GM18867 (cell line): ENCODE results near the gene FAU.
A peak's percentile ranks its signal among the peaks of the same experiment; 100 is the strongest.

Source experiments
- ATAC-seq: cut with Tn5 transposase; IDR thresholded peaks from one replicate; pipeline ENCODE4 v1.9.1; 2021; ENCODE audit warnings: mild to moderate bottlenecking, moderate library complexity; ENCODE audit not compliant: unreplicated experiment

Gene FAU

DNA sequence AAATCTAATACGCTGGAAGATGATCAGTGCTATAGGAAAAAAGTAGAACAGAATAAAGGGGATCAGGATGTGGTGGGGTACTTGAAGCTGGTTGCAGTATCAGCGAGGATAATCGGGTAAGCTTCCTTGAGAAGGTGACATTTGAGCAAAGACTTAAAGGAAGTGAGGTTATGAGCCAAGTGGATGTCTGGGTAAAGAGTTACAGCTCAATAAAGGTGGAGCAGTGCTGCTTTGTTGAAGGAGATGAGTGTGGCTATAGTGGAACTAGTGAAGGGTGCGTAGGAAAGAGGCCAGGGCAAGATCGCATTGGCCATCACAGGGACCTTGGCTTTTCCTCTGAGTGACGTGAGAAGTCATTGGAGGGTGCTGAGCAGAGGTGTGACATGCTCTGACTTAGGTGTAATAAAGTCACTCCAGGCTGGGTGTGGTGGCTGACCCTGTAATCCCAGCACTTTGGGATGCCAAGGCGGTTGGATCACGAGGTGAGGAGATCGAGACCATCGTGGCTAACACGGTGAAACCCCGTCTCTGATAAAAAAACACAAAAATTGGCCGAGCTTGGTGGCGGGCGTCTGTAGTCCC is 14.7 kb upstream of the FAU start:
- ATAC-seq, result no peak

DNA sequence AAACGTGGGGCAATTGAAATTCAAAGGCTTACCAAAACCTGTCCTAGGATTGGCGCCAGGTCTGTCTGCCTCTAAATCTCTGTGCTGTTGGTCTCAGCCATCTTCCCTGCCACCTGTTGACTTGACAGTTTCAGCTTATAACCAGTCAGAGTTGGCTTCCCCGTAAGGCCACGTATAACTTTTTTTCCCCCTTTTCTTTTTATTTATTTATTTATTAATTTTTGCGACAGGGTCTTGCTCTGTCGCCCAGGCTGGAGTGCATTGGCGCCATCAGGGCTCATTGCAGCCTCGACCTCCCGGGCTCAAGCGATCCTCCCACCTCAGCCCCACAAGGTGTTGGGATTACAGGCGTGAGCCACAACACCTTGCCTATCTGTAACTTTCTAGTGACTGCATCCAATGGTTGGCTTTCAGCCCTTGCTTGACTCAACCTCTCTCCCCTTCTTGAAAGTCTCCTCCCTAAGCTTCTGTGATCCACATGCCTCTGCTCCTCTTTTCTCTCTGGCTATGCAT is 13.8 kb upstream of the FAU start:
- ATAC-seq, result no peak

DNA sequence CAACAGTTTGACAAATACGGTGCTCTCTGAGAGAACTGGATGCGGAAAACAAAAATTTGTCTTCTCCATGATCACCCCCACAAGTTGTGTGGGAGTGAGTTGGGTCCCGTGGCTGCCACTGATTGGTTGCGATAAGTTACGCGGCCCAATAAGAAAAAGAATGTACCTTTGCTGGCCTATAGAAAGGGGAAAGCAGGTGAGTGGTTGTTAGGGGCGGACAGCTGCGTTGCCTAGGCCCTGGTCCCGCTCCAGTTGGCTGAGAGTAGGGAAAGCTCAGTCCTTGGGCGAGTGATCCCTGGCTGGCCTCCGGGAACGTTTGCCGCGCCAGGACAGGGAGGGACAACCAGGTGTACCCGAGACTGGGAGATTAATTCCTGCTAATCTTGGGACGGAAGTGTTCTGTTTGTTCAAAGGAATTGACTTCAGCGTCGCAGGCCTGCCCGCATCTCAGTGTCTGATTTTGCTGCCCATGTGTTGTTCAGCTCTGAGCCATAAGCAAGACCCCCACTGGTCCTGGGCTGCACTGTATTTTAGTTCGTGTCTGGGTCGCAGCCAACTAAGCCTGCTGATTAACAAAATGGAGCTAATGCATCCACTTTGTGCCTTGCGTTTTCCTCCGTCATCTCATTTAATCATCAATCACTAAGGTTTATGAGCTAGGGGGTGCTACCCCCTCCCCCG is 13.2 kb upstream of the FAU start:
- peak; percentile 74 for ATAC-seq

DNA sequence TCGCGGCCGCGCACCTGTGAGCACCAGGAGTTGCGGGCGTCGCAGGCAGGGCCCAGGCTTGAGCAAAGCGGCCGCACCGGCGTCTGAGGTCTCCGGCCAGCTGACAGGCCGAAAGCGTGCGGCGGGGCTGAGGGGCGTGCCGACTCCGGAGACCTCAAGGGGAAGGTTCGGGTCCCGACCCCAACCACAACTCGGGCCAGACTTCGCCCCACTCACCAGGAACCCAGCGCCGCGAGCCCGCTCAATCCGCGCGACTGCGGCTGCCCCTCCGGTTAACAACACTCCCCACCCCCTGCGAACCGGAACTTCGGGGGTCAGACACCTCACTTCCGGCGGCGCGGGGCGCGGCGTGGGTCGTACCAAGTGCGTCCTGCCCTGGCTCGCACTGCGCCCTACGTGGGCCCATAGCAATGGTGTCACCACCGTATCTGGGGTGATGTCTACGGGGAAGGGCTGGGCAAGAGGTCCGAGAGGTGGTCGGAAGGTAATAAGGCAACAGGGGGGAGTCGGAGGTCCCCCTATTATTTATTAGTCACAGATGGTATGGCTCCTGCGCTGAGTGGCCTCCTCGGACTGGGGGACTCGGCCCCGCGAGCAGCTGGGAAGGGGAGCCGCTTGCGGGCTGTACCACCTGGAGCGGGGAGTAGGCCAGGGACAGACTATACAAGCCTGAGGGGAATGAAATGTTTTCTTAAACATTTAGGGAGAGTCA is 12.5 kb upstream of the FAU start, which contains the start of gene SYVN1:
Gene SYVN1, minus strand, starts transcription at position 280 of the 712 bp plus-strand sequence. CDS start 918 bp downstream, outside the sequence.
- peak; percentile 60 for ATAC-seq

DNA sequence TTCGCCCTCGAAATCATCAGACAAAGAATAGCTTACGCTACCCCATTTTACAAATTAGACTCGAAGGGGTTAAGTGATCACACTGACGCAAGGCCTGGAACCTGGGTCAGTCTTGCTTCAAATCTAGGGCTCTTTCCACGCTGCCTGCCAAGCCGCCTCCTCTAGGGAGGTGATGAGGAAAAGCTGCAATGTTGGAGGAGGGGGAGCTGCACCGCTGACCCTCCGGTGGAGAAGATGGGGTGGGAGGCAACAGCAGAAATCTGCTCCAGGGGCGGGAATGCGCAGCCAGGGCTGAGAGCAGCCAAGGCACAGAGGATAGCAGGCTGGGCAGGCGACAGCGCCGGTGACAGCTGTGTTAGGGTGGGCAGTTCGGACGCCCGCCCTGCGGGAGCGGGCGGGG is 11.8 kb upstream of the FAU start:
- no peak for ATAC-seq

DNA sequence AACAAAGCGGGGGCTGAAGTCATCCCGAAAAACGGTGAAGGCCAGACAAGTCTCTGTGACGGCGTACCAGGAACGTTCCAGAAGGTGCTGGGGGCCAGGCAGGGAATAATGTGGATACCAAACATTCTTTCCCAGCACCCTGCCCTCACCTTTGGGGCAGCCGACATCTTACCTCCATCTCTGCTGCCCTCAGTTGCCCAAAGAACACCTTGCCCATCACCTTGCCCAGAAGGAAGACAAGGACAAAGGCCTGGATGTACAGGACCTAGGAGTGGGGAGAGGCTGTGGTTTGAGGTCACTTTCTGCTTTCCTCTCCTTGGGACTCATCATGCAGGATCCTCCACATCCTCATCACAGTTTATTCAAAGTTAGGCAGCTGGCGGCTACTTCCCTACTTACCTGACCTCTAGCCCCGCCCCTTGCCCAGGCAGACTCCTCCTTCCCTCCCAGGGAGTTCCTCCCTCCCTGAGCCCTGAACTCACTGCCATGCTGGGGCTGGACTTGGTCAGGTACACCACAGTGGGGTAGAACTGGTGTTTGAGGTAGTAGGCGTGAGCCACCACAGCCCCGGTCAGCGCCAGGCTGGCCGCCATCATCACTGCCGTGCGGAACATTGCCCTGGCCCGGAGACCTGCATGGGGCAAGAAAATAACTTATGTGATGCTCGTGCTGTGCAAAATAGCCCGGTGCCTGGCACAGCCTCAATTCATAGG is 11.2 kb upstream of the FAU start:
- ATAC-seq, result no peak

DNA sequence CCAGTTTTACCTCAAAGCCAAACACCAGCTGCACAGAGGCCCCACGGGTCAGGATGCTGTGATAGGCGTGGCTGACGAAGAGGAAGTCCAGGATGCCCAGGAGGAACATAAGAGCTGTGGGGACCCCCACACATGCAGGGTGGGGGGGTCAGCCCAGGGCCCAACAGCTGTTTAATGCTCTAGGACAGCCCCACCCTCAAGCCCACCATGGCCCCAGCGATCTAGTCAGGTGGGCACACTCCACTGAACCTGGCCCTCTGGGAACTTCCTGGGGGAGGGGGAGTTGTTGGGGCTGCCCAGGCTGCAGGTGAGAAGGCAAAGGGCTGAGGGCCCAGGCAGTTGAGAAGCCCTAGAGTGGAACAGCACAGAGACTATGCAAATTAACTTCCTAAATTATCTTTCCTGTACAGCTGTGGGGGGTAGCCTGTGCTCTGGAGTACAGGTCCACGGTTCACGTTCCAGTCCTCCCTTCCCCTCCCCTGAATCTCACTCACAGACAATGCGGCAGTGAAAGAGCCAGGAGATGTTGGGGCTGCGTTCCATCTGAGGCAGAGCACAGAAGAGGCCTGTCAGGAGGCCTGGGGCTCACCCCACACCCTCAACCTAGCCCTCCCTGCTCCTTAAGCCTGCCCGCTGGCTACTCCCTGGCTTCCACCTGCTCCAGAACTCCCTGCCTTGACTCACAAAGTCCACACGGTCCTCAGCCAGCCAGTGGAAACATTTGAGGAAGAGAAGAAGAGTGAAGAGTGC is 10.5 kb upstream of the FAU start:
- no peak for ATAC-seq

DNA sequence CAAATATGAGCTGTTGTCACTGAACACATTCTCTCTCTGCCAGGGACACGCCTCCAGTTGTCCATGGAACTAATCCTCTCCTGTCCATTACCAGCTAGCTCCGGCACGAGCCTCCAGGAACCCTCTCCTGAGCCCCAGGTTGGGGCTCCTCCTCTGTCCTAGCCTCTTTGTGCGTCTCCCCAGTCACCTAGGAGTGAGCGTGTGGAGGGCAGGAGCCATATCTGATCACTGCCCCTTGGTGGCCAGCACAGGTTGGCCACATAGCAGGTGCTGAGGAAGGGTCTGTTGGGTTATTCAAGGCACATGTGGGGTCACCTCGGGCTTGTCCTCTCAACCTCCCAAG is 9.9 kb upstream of the FAU start:
- ATAC-seq, result no peak

DNA sequence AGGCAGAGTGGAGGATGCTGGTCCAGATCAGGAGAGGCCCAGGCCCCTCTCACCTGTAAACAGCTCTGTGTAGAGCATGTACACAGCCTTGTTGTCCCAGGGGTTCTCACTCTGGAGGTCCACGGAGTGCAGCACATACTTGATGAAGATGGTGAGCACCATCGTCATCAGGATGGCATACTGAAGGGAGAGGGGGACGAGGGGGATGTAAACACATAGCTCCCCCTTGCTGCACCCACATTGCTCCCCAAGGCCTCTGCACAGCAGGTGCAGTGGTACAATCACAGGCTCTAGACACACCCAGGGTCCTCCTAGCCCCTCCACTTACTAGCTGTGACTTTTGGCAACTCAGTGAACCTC is 9.5 kb upstream of the FAU start:
- ATAC-seq, result no peak

DNA sequence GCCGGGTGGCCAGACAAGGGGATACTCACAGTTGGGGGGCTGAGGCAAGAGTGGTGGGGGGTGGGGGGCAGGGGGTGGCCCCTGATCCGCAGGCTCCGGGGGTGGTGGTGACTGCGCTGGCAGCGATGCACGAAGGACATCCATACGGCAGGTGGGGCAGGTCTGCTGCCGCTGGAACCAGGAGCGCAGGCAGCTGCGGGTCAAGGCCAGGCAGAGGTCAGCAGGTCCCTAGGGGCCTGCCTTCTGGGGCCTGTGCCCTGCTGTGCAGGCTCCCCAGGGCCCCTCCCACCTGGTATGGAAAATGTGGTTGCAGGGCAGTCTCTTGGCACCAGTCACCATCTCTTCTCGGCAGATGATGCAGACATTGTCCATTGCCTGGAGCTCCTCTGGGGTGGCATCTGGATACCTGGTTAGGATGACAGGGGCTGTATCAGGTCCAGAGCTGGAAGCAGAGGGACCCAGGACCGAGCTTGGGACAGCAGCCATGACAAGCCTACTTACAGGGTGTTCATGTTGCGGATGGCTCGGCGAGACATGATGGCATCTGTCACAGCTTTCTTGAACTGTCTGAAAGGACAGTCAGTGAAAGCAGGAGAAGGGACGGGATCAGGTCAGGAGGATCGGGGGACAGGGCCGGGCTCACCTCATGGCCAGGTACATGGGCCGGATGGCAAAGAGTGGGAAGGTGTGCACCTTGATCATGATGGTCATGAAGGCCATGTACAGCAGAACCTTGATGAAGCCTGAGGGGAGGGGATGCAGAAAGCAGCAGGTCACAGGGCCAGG is 8.9 kb upstream of the FAU start:
- no peak for ATAC-seq

DNA sequence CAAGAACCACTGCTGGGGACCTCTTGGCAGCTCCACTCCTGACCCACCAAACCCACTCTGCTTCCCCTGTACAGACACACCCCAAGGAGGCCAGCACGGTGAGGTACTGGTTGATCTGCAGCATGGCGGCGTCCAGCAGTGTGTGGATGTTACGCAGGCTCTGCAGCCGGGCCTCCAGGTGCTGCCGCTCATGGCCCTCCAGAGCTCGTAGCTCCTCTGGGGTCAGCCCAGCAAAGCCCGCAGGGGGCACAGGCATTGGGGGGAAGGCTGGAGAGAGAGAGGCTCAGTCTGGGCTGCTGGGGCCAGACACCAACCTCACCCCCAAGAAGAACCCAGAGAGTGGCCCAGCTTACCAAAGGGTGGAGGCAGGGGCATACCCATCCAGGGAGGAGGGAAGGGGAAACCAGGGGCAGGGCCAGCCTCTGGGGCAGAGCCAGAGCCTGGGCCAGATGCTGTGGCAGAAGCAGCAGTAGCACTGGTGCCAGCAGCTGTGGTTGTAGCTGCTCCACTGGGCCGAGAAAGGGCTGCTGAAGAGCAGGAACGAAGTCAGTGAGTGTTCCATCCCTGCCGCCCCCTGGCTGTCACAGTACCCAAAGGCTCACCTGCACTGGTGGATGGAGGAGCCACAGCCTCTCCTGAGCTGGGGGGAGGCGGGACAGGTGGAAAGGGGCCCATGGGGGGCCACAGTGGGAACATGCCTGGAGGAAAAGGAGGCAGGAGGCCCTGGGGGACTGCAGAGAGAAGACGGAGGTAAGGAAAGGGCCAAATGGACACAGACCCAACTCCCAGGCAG is 7.9 kb upstream of the FAU start:
- ATAC-seq, result no peak

DNA sequence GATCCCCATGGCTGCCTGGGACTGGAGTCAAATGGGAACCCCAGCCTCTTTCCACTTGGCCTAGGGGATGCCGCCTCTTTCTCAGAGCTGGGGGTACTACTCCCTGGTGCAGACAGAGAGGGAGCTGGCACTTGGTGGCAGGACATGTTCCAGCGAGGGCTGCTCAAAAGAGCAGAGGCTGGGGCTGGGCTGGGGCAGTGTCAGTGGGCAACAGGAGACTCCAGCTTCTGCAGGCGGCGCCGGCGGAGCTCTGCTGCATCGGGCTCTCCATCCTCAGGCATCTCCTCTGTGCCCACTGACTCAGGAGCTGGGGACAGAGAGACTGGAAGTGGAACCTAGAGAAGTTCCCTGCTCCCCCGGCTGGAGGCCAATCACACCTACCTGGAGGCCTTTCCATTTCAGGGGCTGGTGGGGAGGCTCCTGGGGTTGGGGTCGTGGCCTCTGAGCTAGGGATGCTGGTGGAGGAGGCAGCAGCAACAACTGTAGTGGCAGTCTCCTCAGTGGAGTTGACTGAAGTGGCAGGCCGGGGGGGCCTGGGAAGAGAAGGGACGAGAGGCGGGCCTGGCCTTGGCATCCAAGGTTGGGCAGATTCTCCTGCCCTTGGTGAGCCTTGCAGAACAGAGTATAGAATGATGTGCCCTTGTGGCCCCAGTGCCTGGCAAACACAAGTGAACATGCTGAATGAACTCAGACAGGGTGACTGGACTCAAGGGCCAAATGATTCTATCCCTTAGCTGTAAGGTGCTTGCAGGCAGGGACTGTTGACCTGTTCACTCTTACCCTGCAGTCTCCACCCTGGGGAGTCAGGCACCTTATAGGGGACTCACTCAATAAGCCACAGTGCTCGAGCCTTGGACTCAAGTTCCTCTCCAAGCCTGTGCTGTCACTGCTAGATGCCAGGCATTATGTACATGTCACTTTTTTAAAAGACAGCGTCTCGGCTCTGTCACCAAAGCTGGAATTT is 6.5 kb upstream of the FAU start:
- ATAC-seq, result no peak

DNA sequence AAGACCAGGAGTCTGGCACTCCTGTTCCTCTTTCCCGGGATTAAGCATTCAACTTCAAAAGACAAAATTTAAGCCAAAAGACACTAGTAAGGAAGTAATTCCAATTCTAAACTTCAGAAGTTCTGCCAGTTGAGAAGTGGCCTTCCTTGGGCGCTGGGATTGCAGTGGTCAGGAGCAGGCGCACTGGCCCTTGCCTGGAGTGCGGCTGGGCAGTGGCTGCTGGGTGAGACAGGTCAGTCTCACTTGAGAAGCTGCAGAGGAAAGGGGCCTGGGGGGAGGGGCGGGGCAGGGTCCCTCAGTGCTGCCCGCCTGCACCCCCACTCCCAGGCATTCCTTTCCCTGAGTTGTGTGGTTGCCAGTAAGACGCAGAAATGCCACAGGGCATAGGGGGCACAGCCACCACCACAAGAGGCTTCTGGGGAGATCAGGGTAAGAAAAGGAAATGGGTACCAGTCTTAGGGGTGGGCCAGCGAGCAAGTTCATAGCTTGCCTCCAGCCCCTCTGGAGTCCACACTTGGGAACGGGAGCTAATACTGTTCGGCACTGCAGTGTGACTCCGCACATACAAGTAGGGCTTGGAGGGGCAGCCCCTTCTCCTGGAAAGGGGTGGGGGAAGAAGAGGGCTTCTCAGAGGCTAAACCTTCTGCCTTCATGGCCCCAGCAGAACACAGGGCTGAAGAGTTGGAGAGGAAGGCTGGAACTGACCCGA is 5.7 kb upstream of the FAU start:
- ATAC-seq, result no peak

DNA sequence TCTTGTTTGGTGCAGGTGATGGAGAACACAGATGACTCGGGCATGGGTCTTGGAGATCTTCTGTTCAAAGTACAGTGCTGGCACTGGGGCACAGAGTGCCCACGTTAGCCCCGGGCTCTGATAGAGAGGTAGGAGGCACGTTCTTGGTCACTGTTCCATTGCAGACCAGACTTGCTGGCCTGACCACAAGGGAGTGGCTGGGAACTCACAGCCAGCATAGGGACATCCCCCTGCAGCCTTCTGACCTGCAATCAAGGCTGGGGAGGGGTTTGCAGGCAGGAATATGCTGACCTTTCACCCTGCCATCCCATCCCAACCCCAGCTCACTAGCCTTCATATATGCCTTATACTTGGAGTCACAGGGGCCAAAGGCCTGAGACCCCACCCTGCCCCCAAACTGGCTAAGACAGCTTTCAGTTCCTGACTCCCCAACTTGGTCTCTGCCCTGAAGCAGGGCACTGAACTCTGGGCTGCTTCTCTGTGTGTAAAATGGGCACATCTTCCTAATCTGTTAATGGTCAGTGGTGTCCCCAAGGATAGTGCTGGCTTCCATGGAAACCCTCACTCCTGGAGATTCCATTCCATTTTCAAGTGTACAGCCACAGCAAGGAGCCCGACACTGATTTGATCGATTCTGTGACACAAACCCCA is 4.8 kb upstream of the FAU start:
- ATAC-seq, result no peak

DNA sequence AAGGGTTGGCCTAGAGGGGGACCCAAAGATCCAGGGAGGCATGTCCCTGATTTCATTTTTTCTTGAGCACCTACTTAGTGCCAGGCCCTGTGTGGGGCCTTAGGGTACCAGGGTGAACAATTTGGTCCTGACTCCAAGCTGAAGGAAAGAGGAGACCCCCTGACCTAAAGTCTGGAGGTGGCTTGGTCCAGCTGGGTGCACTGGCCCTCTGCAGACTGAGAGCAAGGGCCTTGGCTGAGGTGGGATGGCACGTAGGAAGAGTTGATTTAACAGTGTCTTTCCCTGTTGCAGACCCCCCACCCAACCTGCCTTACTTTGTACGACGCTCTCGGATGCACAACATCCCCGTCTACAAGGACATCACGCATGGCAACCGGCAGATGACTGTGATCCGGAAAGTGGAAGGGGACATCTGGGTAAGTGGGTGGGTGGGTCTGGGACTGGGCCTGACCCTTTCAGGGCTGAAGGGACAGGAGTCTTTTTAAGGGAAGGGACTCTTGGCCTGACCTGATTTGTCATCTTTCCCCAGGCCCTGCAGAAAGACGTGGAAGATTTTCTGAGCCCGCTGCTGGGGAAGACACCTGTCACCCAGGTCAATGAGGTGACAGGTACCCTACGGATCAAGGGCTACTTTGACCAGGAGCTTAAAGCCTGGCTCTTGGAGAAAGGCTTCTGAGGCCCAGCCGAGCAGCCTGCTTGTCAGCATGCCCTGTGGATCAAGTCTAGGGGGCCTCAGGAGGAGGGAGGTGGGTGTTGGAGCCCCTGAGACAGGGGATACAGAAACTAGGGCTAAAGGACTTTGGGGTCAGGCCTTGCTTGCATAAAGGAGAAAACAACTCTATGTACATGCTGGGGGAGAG is 3.5 kb upstream of the FAU start:
- ATAC-seq, result no peak
